SK-N-SH treated with all-trans-retinoic acid at 6 μM for 48 hours (cell line): ENCODE results near the gene MICAL1.

Source experiments
- ATAC-seq: fragments of 200-7000 bp; cut with Tn5 transposase; 3 replicates; pipeline ENCODE4 v1.9.1; 2020; ENCODE audit warnings: mild to moderate bottlenecking, moderate library complexity
- BACH2 ChIP-seq: fragments of 250-450 bp; sonication (Bioruptor Pico); IDR thresholded peaks from 2 replicates; pipeline ENCODE4 v1.9.0; 2021; ENCODE audit warnings: mild to moderate bottlenecking, borderline replicate concordance
- CSDC2 ChIP-seq: fragments of 250-450 bp; sonication (Bioruptor Pico); IDR thresholded peaks from 2 replicates; pipeline ENCODE4 v1.5.0; 2020; ENCODE audit warnings: mild to moderate bottlenecking, moderate library complexity
- ESRRG ChIP-seq: fragments of 250-450 bp; sonication (Bioruptor Pico); IDR thresholded peaks from 2 replicates; pipeline ENCODE4 v1.6.1; 2021; ENCODE audit warnings: mild to moderate bottlenecking
- GLIS3 ChIP-seq: fragments of 250-450 bp; sonication (Bioruptor Pico); IDR thresholded peaks from 2 replicates; pipeline ENCODE4 v1.5.0; 2020; ENCODE audit warnings: mild to moderate bottlenecking, moderate library complexity
- OSR1 ChIP-seq: fragments of 250-450 bp; sonication (Bioruptor Pico); IDR thresholded peaks from 2 replicates; pipeline ENCODE4 v1.8.0; 2022; ENCODE audit warnings: moderate library complexity, mild to moderate bottlenecking, inconsistent platforms
- PPARA ChIP-seq: fragments of 250-450 bp; sonication (Bioruptor Pico); IDR thresholded peaks from 2 replicates; pipeline ENCODE4 v1.5.0; 2020; ENCODE audit warnings: mild to moderate bottlenecking, borderline replicate concordance
- RARB ChIP-seq: fragments of 250-450 bp; sonication (Bioruptor Pico); IDR thresholded peaks from 2 replicates; pipeline ENCODE4 v1.8.0; 2021; ENCODE audit warnings: mild to moderate bottlenecking, moderate library complexity
- SNAI2 ChIP-seq: fragments of 250-450 bp; sonication (Bioruptor Pico); IDR thresholded peaks from 2 replicates; pipeline ENCODE4 v1.5.0; 2020; ENCODE audit warnings: mild to moderate bottlenecking, moderate library complexity
- TOX ChIP-seq: fragments of 250-450 bp; sonication (Bioruptor Pico); IDR thresholded peaks from 2 replicates; pipeline ENCODE4 v1.8.0; 2021; ENCODE audit warnings: mild to moderate bottlenecking, moderate library complexity, borderline replicate concordance
- ZC3H10 ChIP-seq: fragments of 250-450 bp; sonication (Bioruptor Pico); IDR thresholded peaks from 2 replicates; pipeline ENCODE4 v1.5.1; 2021; ENCODE audit warnings: mild to moderate bottlenecking, moderate library complexity
- ZFP3 ChIP-seq: fragments of 250-450 bp; sonication (Bioruptor Pico); IDR thresholded peaks from 2 replicates; pipeline ENCODE4 v1.5.0; 2020; ENCODE audit warnings: mild to moderate bottlenecking, moderate library complexity
- ZFP30 ChIP-seq: fragments of 450-650 bp; formaldehyde crosslinking; IDR thresholded peaks from 2 replicates; pipeline ENCODE4 v1.5.0; 2022; ENCODE audit warnings: mild to moderate bottlenecking, moderate library complexity
- ZNF565 ChIP-seq: fragments of 450-650 bp; formaldehyde crosslinking; conservative IDR thresholded peaks from 2 replicates; pipeline ENCODE4 v1.5.0; 2020; ENCODE audit warnings: low read depth, mild to moderate bottlenecking, moderate library complexity
- ZNF70 ChIP-seq: fragments of 450-650 bp; formaldehyde crosslinking; IDR thresholded peaks from 2 replicates; pipeline ENCODE4 v1.5.0; 2020; ENCODE audit warnings: mild to moderate bottlenecking, moderate library complexity
- ZNF8 ChIP-seq: fragments of 450-650 bp; formaldehyde crosslinking; IDR thresholded peaks from 2 replicates; pipeline ENCODE4 v1.5.0; 2020; ENCODE audit warnings: mild to moderate bottlenecking, moderate library complexity
- TF ChIP-seq, protein P1 (sequence below): fragments of 250-450 bp; sonication (Bioruptor Pico); IDR thresholded peaks from 2 replicates; pipeline ENCODE4 v1.5.1; 2020; ENCODE audit warnings: low read depth, mild to moderate bottlenecking, moderate library complexity
- TF ChIP-seq, protein P2 (sequence below): fragments of 250-450 bp; sonication (Bioruptor Pico); IDR thresholded peaks from 2 replicates; pipeline ENCODE4 v1.5.1; 2021; ENCODE audit warnings: mild to moderate bottlenecking, moderate library complexity
- TF ChIP-seq, protein P3 (sequence below): fragments of 250-450 bp; sonication (Bioruptor Pico); IDR thresholded peaks from 2 replicates; pipeline ENCODE4 v1.8.0; 2021; ENCODE audit warnings: low read depth, mild to moderate bottlenecking, moderate library complexity, borderline replicate concordance

The MICAL1 gene

DNA sequence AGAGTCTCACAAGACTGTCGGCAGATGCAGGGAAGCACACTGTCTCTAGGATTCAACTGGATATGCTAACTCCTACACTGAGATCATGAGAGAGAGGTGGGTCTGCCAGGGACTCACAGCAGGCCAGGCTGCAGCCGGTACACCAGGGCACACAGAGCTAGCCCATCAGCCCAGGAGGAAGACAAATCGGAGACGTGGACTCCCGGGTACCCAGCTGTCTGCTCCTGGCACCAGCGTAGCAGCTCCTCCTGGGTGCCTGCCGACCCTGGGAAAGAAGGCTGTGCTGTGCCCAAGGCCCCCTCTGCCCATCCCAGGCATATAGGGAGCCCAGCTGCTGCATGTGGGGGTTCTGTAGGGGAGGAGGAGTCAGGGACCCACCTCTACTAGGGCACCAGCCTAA lies 7.0 kb downstream of the MICAL1 start:
- TF ChIP-seq ZNF8 (CRISPR knock-in tag) (no peak), OSR1 (CRISPR knock-in tag) (no peak), GLIS3 (CRISPR knock-in tag) (no peak), RARB (no peak)
- TF ChIP-seq, protein P1, sequence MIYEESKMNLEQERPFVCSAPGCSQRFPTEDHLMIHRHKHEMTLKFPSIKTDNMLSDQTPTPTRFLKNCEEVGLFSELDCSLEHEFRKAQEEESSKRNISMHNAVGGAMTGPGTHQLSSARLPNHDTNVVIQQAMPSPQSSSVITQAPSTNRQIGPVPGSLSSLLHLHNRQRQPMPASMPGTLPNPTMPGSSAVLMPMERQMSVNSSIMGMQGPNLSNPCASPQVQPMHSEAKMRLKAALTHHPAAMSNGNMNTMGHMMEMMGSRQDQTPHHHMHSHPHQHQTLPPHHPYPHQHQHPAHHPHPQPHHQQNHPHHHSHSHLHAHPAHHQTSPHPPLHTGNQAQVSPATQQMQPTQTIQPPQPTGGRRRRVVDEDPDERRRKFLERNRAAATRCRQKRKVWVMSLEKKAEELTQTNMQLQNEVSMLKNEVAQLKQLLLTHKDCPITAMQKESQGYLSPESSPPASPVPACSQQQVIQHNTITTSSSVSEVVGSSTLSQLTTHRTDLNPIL (CRISPR knock-in tag) = no peak
- ATAC-seq = no peak

DNA sequence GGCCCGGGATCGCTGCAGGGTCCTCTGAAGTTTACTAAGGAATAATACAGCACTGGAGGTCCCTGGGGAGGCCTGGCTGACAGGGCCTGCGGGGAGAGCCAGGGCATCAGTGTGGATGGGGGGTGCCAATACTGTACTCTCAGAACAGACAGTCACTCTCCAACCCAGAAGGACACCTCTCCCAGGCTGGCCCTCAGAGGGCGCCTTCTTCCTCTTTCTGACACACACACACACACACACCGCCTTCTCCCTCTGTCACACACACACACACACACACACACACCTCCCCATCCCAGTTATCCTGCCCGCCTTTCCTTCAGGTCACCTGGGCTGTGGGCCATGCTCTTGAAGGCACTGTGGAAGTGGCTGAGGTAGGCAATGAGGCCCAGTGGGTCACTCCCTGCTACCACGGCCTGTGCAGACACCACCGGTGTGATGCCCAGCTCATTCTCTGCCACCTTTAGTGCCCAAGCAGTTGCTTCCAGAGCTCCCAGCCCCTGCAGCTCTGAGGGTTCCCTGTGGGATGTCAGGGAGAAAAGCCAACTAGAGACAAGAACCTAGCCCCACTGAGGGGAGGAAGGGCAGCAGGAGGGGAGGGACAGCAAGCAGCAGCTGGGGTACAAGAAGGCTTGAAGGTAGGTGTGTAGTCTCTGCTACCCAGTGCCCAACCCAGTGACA lies 7.6 kb downstream of the MICAL1 start:
- ATAC-seq = peak; percentile 11; the same call in 2 of the 3 replicates
- TF ChIP-seq, protein P1 (CRISPR knock-in tag) = no peak
- TF ChIP-seq, protein P2, sequence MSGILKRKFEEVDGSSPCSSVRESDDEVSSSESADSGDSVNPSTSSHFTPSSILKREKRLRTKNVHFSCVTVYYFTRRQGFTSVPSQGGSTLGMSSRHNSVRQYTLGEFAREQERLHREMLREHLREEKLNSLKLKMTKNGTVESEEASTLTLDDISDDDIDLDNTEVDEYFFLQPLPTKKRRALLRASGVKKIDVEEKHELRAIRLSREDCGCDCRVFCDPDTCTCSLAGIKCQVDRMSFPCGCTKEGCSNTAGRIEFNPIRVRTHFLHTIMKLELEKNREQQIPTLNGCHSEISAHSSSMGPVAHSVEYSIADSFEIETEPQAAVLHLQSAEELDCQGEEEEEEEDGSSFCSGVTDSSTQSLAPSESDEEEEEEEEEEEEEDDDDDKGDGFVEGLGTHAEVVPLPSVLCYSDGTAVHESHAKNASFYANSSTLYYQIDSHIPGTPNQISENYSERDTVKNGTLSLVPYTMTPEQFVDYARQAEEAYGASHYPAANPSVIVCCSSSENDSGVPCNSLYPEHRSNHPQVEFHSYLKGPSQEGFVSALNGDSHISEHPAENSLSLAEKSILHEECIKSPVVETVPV (CRISPR knock-in tag) = no peak
- TF ChIP-seq GLIS3 (CRISPR knock-in tag) = no peak
- TF ChIP-seq PPARA = no peak
- no peak for TF ChIP-seq CSDC2

DNA sequence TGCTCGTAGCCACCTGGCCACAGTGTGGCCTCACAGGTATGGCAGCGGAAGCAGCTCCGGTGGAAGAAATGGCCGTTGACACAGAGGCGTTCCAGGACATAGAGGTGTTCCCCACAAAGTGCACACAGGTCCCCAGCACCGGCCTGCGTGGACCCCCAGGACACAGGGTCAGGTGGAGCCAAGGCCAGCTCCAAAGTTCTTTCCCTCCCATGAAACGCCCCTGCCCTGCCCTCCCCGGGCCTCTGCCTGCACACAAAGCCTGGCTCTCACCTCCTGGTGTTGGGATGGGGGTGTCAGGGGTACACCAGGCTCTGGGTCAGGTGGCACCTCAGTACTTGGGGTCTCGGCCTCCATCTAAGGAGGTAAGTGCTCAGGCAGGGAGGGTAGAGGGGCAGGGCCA lies 8.5 kb downstream of the MICAL1 start:
- TF ChIP-seq CSDC2 = no peak
- no peak for TF ChIP-seq SNAI2 (CRISPR knock-in tag)
- TF ChIP-seq ESRRG (CRISPR knock-in tag) = no peak
- no peak for ATAC-seq

DNA sequence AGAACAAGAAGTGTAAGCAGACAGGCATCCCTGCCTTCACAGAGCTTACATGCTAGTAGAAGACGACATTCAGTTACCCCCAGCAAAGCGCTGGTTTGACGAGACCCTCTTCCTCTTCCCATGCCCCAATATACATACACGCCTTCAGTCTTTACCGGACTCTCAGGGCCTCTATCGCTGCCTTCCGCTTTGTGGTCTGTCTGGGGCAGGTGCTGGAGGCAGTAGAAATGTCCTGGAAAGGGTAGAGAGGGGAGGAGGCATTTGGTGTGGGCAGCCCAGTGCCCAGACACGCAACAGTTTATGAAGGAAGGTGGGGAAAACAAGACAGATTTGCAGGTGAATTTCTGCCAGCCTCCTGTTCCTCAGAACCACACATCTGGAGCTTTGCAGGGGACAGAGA lies 9.0 kb downstream of the MICAL1 start:
- no peak for ATAC-seq
- no peak for TF ChIP-seq CSDC2
- no peak for TF ChIP-seq OSR1 (CRISPR knock-in tag)
- TF ChIP-seq ZFP3 = no peak
- no peak for TF ChIP-seq ZC3H10 (CRISPR knock-in tag)
- TF ChIP-seq ZNF70 (CRISPR knock-in tag) = no peak
- TF ChIP-seq, protein P1 (CRISPR knock-in tag) = no peak
- no peak for TF ChIP-seq RARB
- TF ChIP-seq TOX = no peak
- no peak for TF ChIP-seq ZNF565 (CRISPR knock-in tag)
- TF ChIP-seq ZFP30 (CRISPR knock-in tag) = no peak
- no peak for TF ChIP-seq ZNF8 (CRISPR knock-in tag)
- TF ChIP-seq BACH2 (CRISPR knock-in tag) = no peak
- TF ChIP-seq, protein P3, sequence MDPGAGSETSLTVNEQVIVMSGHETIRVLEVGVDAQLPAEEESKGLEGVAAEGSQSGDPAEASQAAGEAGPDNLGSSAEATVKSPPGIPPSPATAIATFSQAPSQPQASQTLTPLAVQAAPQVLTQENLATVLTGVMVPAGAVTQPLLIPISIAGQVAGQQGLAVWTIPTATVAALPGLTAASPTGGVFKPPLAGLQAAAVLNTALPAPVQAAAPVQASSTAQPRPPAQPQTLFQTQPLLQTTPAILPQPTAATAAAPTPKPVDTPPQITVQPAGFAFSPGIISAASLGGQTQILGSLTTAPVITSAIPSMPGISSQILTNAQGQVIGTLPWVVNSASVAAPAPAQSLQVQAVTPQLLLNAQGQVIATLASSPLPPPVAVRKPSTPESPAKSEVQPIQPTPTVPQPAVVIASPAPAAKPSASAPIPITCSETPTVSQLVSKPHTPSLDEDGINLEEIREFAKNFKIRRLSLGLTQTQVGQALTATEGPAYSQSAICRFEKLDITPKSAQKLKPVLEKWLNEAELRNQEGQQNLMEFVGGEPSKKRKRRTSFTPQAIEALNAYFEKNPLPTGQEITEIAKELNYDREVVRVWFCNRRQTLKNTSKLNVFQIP (CRISPR knock-in tag) = no peak
- no peak for TF ChIP-seq ESRRG (CRISPR knock-in tag)
- TF ChIP-seq SNAI2 (CRISPR knock-in tag) = no peak
- TF ChIP-seq, protein P2 (CRISPR knock-in tag) = no peak
